ENCODE results near the gene IMMP2L. TPM values are rescaled to one million over a fixed set of nuclear protein-coding genes. Genes with fewer than 3 reads are reported as not detected.

The IMMP2L gene
- total and polyA plus RNA-seq, 2 of the 8 experiments (the other 6 are each of a cell fraction or from before 2014, with no cell fraction given): 2.3 to 10.1 TPM

DNA sequence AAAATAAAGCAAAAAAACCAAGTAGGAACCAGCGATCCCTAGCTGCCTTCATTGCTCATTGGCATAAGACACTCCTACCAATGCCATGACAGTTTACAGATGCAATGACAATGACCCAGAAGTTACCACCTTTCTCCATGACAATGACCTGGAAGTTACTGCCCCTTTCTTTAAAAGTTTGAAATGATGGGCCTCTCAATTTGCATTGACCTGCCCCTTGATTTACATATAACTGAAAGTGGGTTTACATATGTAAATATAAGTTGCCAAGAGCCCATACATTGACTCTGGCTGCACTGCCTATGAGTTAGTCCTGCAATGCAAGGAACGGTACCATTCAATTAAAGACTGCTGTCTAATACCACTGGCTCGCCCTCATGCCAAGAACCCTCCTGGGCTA, 712.1 kb downstream of the IMMP2L start:
- 89% methylated on average over 3 of the region's 3 CpGs; no CpG with 5 or more reads in 1 of the 2 experiments for WGBS, 2 experiments (ENCODE audit: extremely low coverage in 1 of 2, insufficient coverage in 1 of 2, insufficient read length in 1 of 2, insufficient replicate concordance in 2 of 2, low coverage in 1 of 2, low lambda C conversion rate in 2 of 2, missing lambda C conversion rate in 1 of 2)

More for the DNA sequence above, 712.1 kb downstream of the IMMP2L start:
- no peak for FAIRE-seq
- no peak overlapping the region for H3K9ac ChIP-seq (replicated peaks in 1 of 4; ENCODE audit: extremely low read depth in 1 of 4, low read depth in 3 of 4, low read length in 3 of 4)
- H4K20me1 ChIP-seq (replicated peaks in 1 of 2; ENCODE audit: control insufficient read depth in 1 of 2, insufficient read depth in 2 of 2, low read length in 2 of 2): no peaks in the 10 kb centered on the region
- H3K9me3 ChIP-seq (ENCODE audit: insufficient read depth in 2 of 2, low read depth in 1 of 2, low read length in 1 of 2): peaks cover 5 to 6% of the 10 kb centered on the region in 2 experiments; a peak in 2 of 4 replicates
- no peak overlapping the region for H2AK5ac ChIP-seq (ENCODE audit: low read depth, low read length)
- no peak overlapping the region for H2BK12ac ChIP-seq (ENCODE audit: low read depth, low read length)
- no peak overlapping the region for H3K23ac ChIP-seq (ENCODE audit: insufficient read length)
- H2BK5ac ChIP-seq (ENCODE audit: low read depth, low read length): no peak overlapping the region
- no peaks in the 10 kb centered on the region for H3K79me1 ChIP-seq (ENCODE audit: low read depth, low read length)
- no peak overlapping the region for H2BK15ac ChIP-seq (ENCODE audit: low read length)
- DNase-seq (ENCODE audit: low read depth in 1 of 2, low spot score in 2 of 2): no peak
- no peak overlapping the region for H2AFZ ChIP-seq (ENCODE audit: low read length)
- peaks cover 0 to 3% (median 1%) of the 10 kb centered on the region in 4 experiments; a peak in 2 of 8 replicates for H3K36me3 ChIP-seq (ENCODE audit: control insufficient read depth in 2 of 4, insufficient read depth in 4 of 4, low read length in 3 of 4)
- no peaks in the 10 kb centered on the region for H3K79me2 ChIP-seq (ENCODE audit: control insufficient read depth in 1 of 2, insufficient read depth in 2 of 2, low read length in 2 of 2)
- no peak overlapping the region for H3K27ac ChIP-seq (ENCODE audit: low read depth, low read length)
- ChIA-PET CTCF (ENCODE audit: partially characterized antibody) (no interaction called here), POLR2A (ENCODE audit: partially characterized antibody) (no interaction called here)
- peak overlapping the region in 1 of 4 experiments; percentile 14; a peak in 1 of 8 replicates for H3K4me3 ChIP-seq (ENCODE audit: extremely low read depth in 1 of 4, insufficient read depth in 2 of 4, low read depth in 3 of 4, low read length in 4 of 4)
- no peak overlapping the region for H4K91ac ChIP-seq (replicated peaks; ENCODE audit: insufficient read length, low read length)
- H3K56ac ChIP-seq (replicated peaks; ENCODE audit: insufficient read length, low read depth, low read length): no peak overlapping the region
- no peak overlapping the region for H2BK20ac ChIP-seq (ENCODE audit: low read length)
- TF ChIP-seq, protein P1, sequence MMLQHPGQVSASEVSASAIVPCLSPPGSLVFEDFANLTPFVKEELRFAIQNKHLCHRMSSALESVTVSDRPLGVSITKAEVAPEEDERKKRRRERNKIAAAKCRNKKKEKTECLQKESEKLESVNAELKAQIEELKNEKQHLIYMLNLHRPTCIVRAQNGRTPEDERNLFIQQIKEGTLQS (IDR thresholded peaks at IDR 0.05; ENCODE audit: insufficient read depth, low read depth, low read length): no peak
- TF ChIP-seq POLR2A (IDR thresholded peaks at IDR 0.05; ENCODE audit: control extremely low read depth in 1 of 2, low read depth in 2 of 2, low read length in 2 of 2) (no peak), SIN3A (conservative IDR thresholded peaks at IDR 0.05 in 1 of 2, IDR thresholded peaks at IDR 0.05 in 1 of 2; ENCODE audit: low read depth in 1 of 2, low read length in 2 of 2) (no peak), POLR2AphosphoS5 (IDR thresholded peaks at IDR 0.05; ENCODE audit: low read depth, low read length) (no peak), RNF2 (IDR thresholded peaks at IDR 0.05; ENCODE audit: borderline replicate concordance, low read depth, low read length, missing control alignments, poor library complexity, severe bottlenecking) (no peak), PHF8 (conservative IDR thresholded peaks at IDR 0.05; ENCODE audit: low read depth, low read length) (no peak), BACH1 (IDR thresholded peaks at IDR 0.05; ENCODE audit: low read length) (no peak), ZNF274 (IDR thresholded peaks at IDR 0.05; ENCODE audit: borderline replicate concordance, extremely low read depth, low read length) (no peak), CHD2 (IDR thresholded peaks at IDR 0.05; ENCODE audit: low read length) (no peak), TAF1 (IDR thresholded peaks at IDR 0.05; ENCODE audit: low read depth, low read length) (no peak), HDAC6 (IDR thresholded peaks at IDR 0.05; ENCODE audit: low read depth, low read length) (no peak), CEBPB (IDR thresholded peaks at IDR 0.05; ENCODE audit: low read depth, low read length) (no peak)
- no peak overlapping the region for H4K8ac ChIP-seq (ENCODE audit: extremely low read depth, insufficient read depth, low read length)
- no peak overlapping the region for H2BK120ac ChIP-seq (replicated peaks; ENCODE audit: low read depth, low read length)
- H3K18ac ChIP-seq (ENCODE audit: extremely low read depth, low read length): no peak overlapping the region
- no peak overlapping the region; a peak in 1 of 4 replicates for H3K4me2 ChIP-seq (ENCODE audit: insufficient read depth in 1 of 2, low read depth in 2 of 2, low read length in 2 of 2)
- H3K23me2 ChIP-seq (ENCODE audit: low read depth, low read length): no peaks in the 10 kb centered on the region; the same call in 1 of the 2 replicates
- H3K4me1 ChIP-seq (replicated peaks in 1 of 4; ENCODE audit: control insufficient read depth in 3 of 4, insufficient read depth in 4 of 4, low read length in 3 of 4): no peaks in the 10 kb centered on the region; a peak in 1 of 7 replicates
- no peak overlapping the region for H3K4ac ChIP-seq (replicated peaks; ENCODE audit: insufficient read length, low read depth, low read length)
- no peak overlapping the region for H3K14ac ChIP-seq (ENCODE audit: insufficient read length)
- no peak overlapping the region for H4K5ac ChIP-seq (ENCODE audit: insufficient read length, low read depth, low read length)
- H3K27me3 ChIP-seq (replicated peaks in 1 of 4; ENCODE audit: control insufficient read depth in 3 of 4, extremely low read depth in 1 of 4, insufficient read depth in 3 of 4, low read length in 3 of 4): no peaks in the 10 kb centered on the region

All from H1 (cell line).